ENCODE results near the gene GPR161. TPM values are rescaled to one million over a fixed set of nuclear protein-coding genes. Genes with fewer than 3 reads are reported as not detected.

The GPR161 gene
- total RNA-seq, 1 donor from 2014 or later, result 2.8 TPM

DNA sequence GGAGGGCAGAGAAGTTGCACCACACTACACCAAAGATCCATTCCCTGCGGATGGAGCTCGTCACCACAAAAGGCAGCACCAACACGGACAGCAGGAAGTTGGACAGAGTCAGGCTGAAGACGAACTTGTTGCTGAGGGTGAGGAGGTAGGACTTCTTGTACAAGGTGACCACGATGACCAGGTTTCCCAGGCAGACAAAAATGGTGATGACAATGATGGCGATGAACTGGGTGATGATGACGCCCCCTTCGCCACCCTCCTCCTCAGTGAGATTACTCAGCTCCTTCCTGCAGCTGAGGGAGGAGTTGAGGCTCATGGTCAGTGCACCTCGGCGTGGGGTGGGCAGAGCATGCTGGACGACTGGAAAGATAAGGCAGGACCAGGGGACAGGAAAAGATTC, 32.2 kb downstream of the GPR161 start:
- Histone ChIP-seq H3K36me3 (peaks cover 13% of the 10 kb centered on the region), H3K4me3 (no peak overlapping the region), H3K9me3 (replicated peaks) (no peaks in the 10 kb centered on the region), H3K27ac (replicated peaks) (no peak overlapping the region), H3K4me1 (no peaks in the 10 kb centered on the region), H3K27me3 (ENCODE audit: low read depth) (no peaks in the 10 kb centered on the region)
- intact Hi-C loops (cut with micrococcal nuclease), result no loop called here
- TF ChIP-seq CTCF (IDR thresholded peaks at IDR 0.05; ENCODE audit: borderline replicate concordance), result no peak
- DNase-seq, result no peak

DNA sequence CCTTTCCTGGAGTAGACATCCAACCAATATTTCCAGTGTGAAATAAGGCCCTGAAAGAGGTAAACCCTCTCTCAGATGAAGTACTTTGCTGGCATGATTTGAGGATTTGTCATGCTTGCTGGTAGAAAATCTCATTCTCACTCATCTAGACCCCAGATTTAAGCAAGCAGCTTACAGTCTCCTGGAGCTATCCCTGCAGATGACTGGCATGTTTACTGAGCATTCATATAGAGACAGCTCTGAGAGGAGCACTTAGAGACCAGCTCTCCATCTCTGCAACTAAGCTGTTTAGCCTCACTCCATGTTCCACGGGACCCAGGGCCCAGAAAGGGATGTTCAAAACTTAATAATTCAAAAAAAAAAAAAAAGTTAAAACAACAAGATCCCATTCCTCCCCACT, 34.2 kb downstream of the GPR161 start:
- no peaks in the 10 kb centered on the region for H3K9me3 ChIP-seq (replicated peaks)
- intact Hi-C loops (cut with micrococcal nuclease), result no loop called here
- H3K27me3 ChIP-seq (ENCODE audit: low read depth), result no peaks in the 10 kb centered on the region
- no peaks in the 10 kb centered on the region for H3K4me1 ChIP-seq
- no peak for TF ChIP-seq CTCF (IDR thresholded peaks at IDR 0.05; ENCODE audit: borderline replicate concordance)
- DNase-seq, result no peak
- no peak overlapping the region for H3K27ac ChIP-seq (replicated peaks)
- no peak overlapping the region for H3K4me3 ChIP-seq
- H3K36me3 ChIP-seq, result peaks cover 14% of the 10 kb centered on the region

DNA sequence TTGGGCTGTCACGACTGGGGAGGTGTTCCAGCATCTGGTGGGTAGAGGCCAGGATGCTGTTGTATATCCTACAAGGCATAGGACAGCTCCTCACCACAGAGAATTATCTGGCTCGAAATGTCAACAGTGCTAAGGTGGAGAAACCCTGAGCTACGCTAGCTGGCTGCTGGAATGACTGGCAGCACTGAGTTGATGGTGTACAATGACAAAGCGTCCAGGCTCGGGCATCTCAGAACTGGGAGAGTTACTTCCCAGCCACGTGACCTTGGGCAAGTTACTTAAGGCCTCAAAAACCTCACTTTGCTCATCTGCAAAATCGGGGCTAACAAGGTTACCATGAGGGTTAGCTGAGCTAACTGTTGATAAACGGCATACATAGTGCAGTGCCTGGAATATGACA, 35.4 kb downstream of the GPR161 start:
- Histone ChIP-seq H3K4me1 (no peaks in the 10 kb centered on the region), H3K4me3 (no peak overlapping the region), H3K27me3 (ENCODE audit: low read depth) (no peaks in the 10 kb centered on the region), H3K36me3 (peaks cover 17% of the 10 kb centered on the region), H3K27ac (replicated peaks) (no peak overlapping the region), H3K9me3 (replicated peaks) (no peaks in the 10 kb centered on the region)
- intact Hi-C loops (cut with micrococcal nuclease), result no loop called here
- no peak for TF ChIP-seq CTCF (IDR thresholded peaks at IDR 0.05; ENCODE audit: borderline replicate concordance)
- DNase-seq, result no peak

DNA sequence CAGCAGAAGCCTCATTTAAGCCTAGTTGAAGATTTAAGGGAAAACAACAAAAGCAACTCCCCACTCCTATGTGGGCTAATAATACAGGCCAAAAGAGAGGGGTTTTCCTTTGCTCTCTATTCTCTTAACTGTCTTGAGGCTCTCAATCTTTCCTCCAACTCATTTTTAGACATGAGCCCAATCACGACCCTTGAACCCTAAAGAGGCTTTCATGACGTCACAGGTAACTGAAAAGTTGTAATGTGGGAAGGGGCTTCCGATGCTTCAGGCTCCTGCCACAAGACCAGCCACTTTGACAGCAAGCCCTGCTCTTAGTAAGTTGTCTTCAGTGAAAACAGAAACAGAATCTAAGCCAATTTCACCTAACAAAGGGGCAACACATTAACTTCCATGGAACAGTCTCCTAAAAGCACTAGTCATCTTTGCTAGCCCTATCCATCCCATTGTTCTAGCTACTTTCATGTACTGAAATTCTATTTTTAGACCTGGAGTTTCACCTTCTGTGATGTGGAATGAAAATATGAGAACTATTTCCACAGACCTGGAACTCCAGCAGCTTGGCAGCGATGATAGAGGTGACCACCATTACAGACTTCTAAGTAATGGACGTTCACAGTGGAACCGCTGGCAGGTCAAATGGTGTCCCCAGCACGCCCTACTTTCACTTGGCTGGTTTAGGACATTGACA, 36.3 kb downstream of the GPR161 start:
- no peak overlapping the region for H3K4me3 ChIP-seq
- intact Hi-C loops (cut with micrococcal nuclease), result no loop called here
- peaks cover 17% of the 10 kb centered on the region for H3K36me3 ChIP-seq
- H3K27me3 ChIP-seq (ENCODE audit: low read depth), result no peaks in the 10 kb centered on the region
- DNase-seq, result no peak
- no peak overlapping the region for H3K27ac ChIP-seq (replicated peaks)
- H3K4me1 ChIP-seq, result no peaks in the 10 kb centered on the region
- no peaks in the 10 kb centered on the region for H3K9me3 ChIP-seq (replicated peaks)
- no peak for TF ChIP-seq CTCF (IDR thresholded peaks at IDR 0.05; ENCODE audit: borderline replicate concordance)

DNA sequence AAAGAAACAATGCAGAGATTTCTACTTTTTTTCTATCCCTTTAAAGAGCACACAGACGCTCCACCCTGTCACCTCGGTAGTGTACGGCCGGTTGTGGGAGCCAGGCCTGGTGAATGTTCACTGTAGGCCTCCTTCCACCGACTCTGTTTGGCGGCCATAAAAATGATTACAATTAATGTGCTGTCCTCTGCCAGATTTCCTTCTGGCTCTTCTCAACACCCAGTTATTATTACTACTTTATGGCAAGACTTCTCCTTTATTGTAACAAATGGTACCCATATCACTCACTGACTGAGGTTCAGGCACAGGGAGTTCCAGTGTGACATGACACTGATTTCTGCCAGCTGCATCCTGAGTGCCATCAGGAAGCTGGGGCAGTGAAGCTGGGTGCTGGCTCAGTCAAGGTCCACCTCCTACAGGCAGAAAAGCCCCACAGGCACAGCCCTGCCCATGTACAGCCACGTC, 37.4 kb downstream of the GPR161 start:
- Histone ChIP-seq H3K4me3 (no peak overlapping the region), H3K9me3 (replicated peaks) (no peaks in the 10 kb centered on the region), H3K27ac (replicated peaks) (no peak overlapping the region), H3K4me1 (no peaks in the 10 kb centered on the region), H3K27me3 (ENCODE audit: low read depth) (no peaks in the 10 kb centered on the region), H3K36me3 (peaks cover 15% of the 10 kb centered on the region)
- no peak for TF ChIP-seq CTCF (IDR thresholded peaks at IDR 0.05; ENCODE audit: borderline replicate concordance)
- intact Hi-C loops (cut with micrococcal nuclease), result no loop called here
- no peak for DNase-seq

Measured in left ventricle myocardium inferior (tissue), 1 donor.